OCI-M2 (cell line): Measurements from ENCODE around the gene ATP2A3.

Experiments used
- DNase-seq: peaks from one replicate; lab custom pipeline; 2025; ENCODE audit not compliant: unreplicated experiment; lab: John Stamatoyannopoulos, UW

ATP2A3 gene

GRCh38 chr17:3964203-3965117 is at the start of gene ATP2A3:
Gene ATP2A3, minus strand, starts transcription at chr17:3964437. Its CDS starts 146 bp downstream, at chr17:3964291.
- DNase-seq = no peak

GRCh38 chr17:4010754-4011153 is 46.5 kb upstream of the ATP2A3 start:
- DNase-seq = no peak

GRCh38 chr17:4009186-4009785 is 45.0 kb upstream of the ATP2A3 start:
- no peak for DNase-seq

GRCh38 chr17:4008441-4009185 is 44.4 kb upstream of the ATP2A3 start:
- no peak for DNase-seq

GRCh38 chr17:4008082-4008435 is 43.8 kb upstream of the ATP2A3 start:
- no peak for DNase-seq

GRCh38 chr17:4007346-4008081 is 43.3 kb upstream of the ATP2A3 start:
- DNase-seq = no peak

- DNase-seq = no peak
Measured at GRCh38 chr17:4006745-4007211, 42.5 kb upstream of the ATP2A3 start.

GRCh38 chr17:4006165-4006589 is 41.9 kb upstream of the ATP2A3 start:
- no peak for DNase-seq

- DNase-seq = no peak
Measured at GRCh38 chr17:4005296-4006164, 41.3 kb upstream of the ATP2A3 start.

GRCh38 chr17:4004517-4005295 is 40.5 kb upstream of the ATP2A3 start:
- DNase-seq = no peak

GRCh38 chr17:4003501-4004421 is 39.5 kb upstream of the ATP2A3 start:
- DNase-seq = no peak

- no peak for DNase-seq
Measured at GRCh38 chr17:4003131-4003500, 38.9 kb upstream of the ATP2A3 start.

- no peak for DNase-seq
Measured at GRCh38 chr17:4001048-4001590, 36.9 kb upstream of the ATP2A3 start.

- no peak for DNase-seq
Measured at GRCh38 chr17:3998436-3998835, 34.2 kb upstream of the ATP2A3 start.

- DNase-seq = no peak
Measured at GRCh38 chr17:3995067-3995466, 30.8 kb upstream of the ATP2A3 start.

- no peak for DNase-seq
Measured at GRCh38 chr17:3994221-3994576, 30.0 kb upstream of the ATP2A3 start.

- no peak for DNase-seq
Measured at GRCh38 chr17:3993493-3994220, 29.4 kb upstream of the ATP2A3 start.
